HFFc6 (cell line): ENCODE results near the gene CST7. TPM values are rescaled to one million over a fixed set of nuclear protein-coding genes. Genes with fewer than 3 reads are reported as not detected.

ENCODE experiments used
- DNase-seq: peaks from one replicate; pipeline ENCODE4 v3.0.0-alpha.2; 2018
- H3K27ac Mint-ChIP-seq: 2 replicates; pipeline ENCODE4 v1.8.0; 2020; ENCODE audit warnings: mild to moderate bottlenecking, mixed read lengths
- H3K27me3 Mint-ChIP-seq: 2 replicates; pipeline ENCODE4 v1.8.0; 2021; ENCODE audit warnings: mild to moderate bottlenecking, moderate library complexity, mixed read lengths; ENCODE audit not compliant: insufficient read depth
- H3K36me3 Mint-ChIP-seq: 2 replicates; pipeline ENCODE4 v1.8.0; 2021; ENCODE audit warnings: low read depth, mixed read lengths
- H3K4me1 Mint-ChIP-seq: 2 replicates; pipeline ENCODE4 v1.8.0; 2020; ENCODE audit warnings: low read depth, mixed read lengths
- H3K4me3 Mint-ChIP-seq: 2 replicates; pipeline ENCODE4 v1.8.0; 2020; ENCODE audit warnings: mild to moderate bottlenecking, moderate library complexity, mixed read lengths
- H3K9me3 Mint-ChIP-seq: 2 replicates; pipeline ENCODE4 v1.8.0; 2020; ENCODE audit warnings: mild to moderate bottlenecking, mixed read lengths
- total RNA-seq, 6 experiments: library from RNA; stranded (reverse); fragmentation: NEBNext Ultra II Directional; extraction: Animal tissue kit (Norgen Biotek cat#: 25700); gene quantifications; 2 replicates in 1 of 6; 3 replicates in 5 of 6; pipeline ENCODE4 v1.2.3, GENCODE V29; 2021
- TF ChIP-seq, protein P1 (sequence below): fragments of 200-600 bp; sonication (generic); IDR thresholded peaks from 2 replicates; pipeline ENCODE4 v1.5.0; 2021; ENCODE audit warnings: antibody characterized with exemption, mild to moderate bottlenecking

The CST7 gene
- total RNA-seq, 6 experiments from 2014 or later = not detected

DNA sequence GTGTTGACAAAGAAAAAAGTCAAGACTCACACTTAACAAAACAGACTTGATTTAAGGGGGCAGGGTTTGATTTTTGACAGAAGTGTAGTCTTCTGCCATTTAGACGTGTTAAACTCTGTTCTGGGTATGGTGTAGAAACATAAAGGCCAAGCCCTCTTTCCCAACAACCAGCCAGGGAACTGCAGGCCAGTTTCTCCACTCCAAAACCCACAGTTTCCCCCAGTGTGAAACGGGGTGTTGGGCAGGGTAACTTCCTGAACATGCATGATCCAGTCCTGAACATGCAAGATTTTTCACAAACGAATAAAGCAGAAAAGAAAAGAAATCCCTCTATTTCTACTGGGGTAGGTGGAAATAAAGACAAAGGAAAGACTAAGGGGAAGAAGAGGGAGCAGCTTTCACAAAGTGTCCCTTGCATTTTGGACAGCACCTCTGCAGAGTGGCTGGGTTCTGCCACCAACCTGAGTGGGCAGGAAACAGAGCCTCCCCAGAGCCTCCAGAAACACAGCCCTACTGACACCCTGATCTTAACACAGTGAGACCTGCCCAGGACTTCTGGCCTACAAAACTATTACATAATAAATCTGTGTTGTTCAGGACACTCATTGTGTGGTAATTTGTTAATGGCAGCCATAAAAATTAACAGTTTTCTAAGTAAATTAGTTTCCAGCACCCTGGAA, 36.0 kb downstream of the CST7 start:
- H3K4me3 Mint-ChIP-seq = no peak overlapping the region
- DNase-seq = no peak

DNA sequence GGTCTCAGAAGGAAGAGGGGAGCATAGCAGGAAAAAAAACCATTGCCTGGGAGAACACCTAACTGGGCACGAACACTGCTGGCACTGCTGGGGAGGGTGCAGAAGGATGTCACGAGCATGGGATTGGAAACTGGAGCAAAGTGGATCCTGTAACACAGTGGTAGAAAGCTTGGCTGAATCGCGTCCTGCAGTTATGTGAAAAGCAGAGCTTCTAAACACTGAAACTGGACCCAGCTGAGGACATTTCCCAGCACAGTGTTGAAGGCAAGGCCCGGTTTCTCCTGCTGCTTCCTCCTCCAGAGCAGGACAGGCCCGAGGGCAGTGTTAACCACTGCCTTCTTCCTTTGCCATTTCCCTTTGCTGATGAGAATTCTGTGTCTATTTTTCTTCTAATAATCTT, 36.7 kb downstream of the CST7 start:
- Mint-ChIP-seq H3K36me3 (peaks cover 27% of the 10 kb centered on the region), H3K9me3 (peaks cover 4% of the 10 kb centered on the region; the same call in 1 of the 2 replicates), H3K4me3 (no peak overlapping the region), H3K27ac (no peak overlapping the region), H3K27me3 (no peaks in the 10 kb centered on the region; the same call in 1 of the 2 replicates), H3K4me1 (peaks cover 10% of the 10 kb centered on the region)
- DNase-seq = no peak
- TF ChIP-seq, protein P1, sequence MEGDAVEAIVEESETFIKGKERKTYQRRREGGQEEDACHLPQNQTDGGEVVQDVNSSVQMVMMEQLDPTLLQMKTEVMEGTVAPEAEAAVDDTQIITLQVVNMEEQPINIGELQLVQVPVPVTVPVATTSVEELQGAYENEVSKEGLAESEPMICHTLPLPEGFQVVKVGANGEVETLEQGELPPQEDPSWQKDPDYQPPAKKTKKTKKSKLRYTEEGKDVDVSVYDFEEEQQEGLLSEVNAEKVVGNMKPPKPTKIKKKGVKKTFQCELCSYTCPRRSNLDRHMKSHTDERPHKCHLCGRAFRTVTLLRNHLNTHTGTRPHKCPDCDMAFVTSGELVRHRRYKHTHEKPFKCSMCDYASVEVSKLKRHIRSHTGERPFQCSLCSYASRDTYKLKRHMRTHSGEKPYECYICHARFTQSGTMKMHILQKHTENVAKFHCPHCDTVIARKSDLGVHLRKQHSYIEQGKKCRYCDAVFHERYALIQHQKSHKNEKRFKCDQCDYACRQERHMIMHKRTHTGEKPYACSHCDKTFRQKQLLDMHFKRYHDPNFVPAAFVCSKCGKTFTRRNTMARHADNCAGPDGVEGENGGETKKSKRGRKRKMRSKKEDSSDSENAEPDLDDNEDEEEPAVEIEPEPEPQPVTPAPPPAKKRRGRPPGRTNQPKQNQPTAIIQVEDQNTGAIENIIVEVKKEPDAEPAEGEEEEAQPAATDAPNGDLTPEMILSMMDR = no peak

More for the DNA sequence above, 36.0 kb downstream of the CST7 start:
- peaks cover 34% of the 10 kb centered on the region for H3K36me3 Mint-ChIP-seq
- TF ChIP-seq, protein P1 = no peak
- no peaks in the 10 kb centered on the region; the same call in 1 of the 2 replicates for H3K27me3 Mint-ChIP-seq
- H3K27ac Mint-ChIP-seq = no peak overlapping the region; the same call in 1 of the 2 replicates
- peaks cover 3% of the 10 kb centered on the region for H3K4me1 Mint-ChIP-seq
- H3K9me3 Mint-ChIP-seq = peaks cover 11% of the 10 kb centered on the region

DNA sequence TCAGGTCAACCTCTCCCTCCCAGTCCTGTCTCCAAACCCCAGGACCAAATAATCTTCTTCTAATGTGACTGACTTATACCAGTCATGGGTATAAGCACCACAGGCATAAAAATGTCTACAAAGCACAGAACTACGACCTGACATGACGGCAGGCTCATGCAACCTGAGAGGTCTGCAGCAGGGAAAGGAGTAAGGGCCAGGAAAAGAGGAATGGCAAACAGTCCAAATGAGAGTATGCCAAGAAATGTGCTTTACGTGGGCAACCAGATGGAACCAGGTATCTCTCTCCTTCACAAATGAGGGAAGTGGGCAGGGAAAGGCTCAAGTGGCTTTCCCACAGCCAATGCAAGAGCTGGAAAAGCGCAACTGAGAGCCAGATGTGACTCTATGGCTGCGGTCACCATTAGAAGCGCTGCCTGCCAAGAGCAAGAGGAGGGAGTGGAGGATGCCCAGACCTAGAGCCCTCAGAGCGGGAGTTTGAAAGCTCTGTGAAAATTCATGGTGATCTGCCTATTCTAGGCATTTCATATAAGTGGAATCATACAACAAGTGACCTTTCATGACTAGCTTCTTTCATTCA, 37.5 kb downstream of the CST7 start:
- peaks cover 20% of the 10 kb centered on the region for H3K36me3 Mint-ChIP-seq
- no peak for DNase-seq
- H3K4me1 Mint-ChIP-seq = peaks cover 17% of the 10 kb centered on the region
- no peak overlapping the region for H3K4me3 Mint-ChIP-seq
- no peaks in the 10 kb centered on the region; the same call in 1 of the 2 replicates for H3K9me3 Mint-ChIP-seq
- no peak overlapping the region for H3K27ac Mint-ChIP-seq
- TF ChIP-seq, protein P1 = no peak
- no peaks in the 10 kb centered on the region; the same call in 1 of the 2 replicates for H3K27me3 Mint-ChIP-seq

DNA sequence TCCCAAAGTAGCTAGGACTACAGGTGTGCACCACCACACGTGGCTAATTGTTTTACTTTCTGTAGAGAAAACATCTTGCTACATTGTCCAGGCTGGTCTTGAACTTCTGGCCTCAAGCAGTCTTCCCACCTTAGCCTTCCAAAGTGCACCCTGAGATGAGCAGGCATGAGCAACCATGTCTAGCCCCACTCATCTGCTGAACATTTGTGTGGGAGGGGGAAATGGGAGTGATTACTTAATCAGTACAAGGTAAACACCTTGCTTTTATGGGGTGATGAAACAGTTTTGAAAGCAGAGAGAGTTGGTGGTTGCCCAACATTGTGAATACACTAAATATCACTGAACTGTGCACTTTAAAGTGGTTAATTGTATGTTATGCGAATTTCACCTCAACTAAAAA, 38.2 kb downstream of the CST7 start:
- DNase-seq = no peak
- Mint-ChIP-seq H3K4me1 (peaks cover 20% of the 10 kb centered on the region), H3K36me3 (peaks cover 13% of the 10 kb centered on the region), H3K4me3 (no peak overlapping the region), H3K27me3 (no peaks in the 10 kb centered on the region; the same call in 1 of the 2 replicates), H3K27ac (no peak overlapping the region), H3K9me3 (no peaks in the 10 kb centered on the region)
- TF ChIP-seq, protein P1 = no peak

DNA sequence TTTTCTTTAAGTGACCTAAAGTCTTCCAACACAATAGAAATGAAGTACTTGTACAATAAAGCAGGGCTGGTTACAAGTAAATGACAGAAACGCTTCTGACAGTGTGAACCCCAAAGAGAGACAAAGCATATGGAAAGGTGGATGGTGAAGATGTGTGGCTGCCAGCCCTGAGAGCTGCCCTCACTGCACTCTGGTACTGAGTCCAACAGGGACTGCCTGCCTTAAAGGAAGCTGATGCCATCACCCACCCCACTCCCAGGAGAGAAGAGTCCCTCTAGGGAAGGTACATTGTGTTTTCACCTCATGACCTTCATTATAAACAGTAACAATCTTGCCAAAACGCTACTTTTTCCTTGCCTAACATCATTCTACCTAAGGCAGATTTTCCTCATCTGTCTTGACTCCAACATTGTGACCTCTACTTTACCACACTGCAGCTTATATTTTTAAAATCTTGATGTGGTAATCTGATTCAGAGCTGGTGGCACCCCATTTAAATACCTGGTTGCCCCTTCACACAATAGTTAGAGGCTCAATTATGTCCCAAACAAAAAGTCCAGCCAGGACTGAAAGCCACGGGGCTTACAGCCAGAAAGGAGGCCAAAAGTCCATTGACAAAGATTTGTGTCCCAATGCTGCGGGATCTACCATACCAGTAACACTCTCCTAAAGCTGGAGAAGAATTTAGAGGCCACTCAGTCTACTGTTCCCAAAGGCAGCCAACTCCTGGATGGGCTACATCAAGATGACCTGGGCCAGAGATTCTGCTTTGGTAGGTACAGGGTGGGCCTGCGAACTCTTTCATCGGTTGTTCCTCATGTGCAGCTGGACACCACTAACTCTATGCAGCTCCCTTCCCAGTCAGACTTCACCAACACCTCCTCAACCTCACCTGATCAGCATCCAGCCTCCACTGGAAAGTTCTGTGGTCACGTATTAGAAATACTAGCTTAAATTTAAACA, 39.1 kb downstream of the CST7 start:
- Mint-ChIP-seq H3K9me3 (no peaks in the 10 kb centered on the region), H3K27ac (no peak overlapping the region), H3K27me3 (no peaks in the 10 kb centered on the region; the same call in 1 of the 2 replicates), H3K36me3 (peaks cover 3% of the 10 kb centered on the region), H3K4me1 (peaks cover 24% of the 10 kb centered on the region), H3K4me3 (no peak overlapping the region)
- no peak for DNase-seq
- TF ChIP-seq, protein P1 = no peak
